ENCODE data around the gene SLC7A6. TPM values are rescaled to one million over a fixed set of nuclear protein-coding genes. Genes with fewer than 3 reads are reported as not detected.

SLC7A6 gene
- total and polyA plus RNA-seq, 10 of the 15 experiments (the other 5 are each of a cell fraction or from before 2014, with no cell fraction given) = 8.2 to 60.4 (median 28.6) TPM

DNA sequence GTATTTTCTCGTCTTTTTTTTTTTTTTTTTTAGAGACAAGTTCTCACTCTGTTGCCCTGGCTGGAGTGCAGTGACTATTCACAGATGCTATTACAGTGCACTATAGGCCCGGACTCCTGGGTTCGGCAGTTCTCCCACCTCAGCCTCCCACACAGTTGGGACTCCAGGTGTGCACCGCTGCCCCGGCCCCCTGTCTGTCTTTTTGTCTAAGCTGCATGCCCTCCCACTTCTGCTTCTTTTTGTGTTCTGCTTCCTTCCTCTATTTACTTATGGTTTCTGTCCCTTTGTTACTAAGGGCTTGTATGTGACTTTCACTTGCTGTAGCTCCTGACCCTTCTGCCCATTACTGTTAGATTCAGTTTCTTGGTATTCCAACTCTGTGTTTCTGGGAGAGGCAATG is 20.5 kb downstream of the SLC7A6 start (continued):
- TF ChIP-seq RELA (IDR thresholded peaks at IDR 0.05; ENCODE audit: borderline replicate concordance, partially characterized antibody) (no peak), ZNF384 (IDR thresholded peaks at IDR 0.05; ENCODE audit: borderline replicate concordance, low read depth, low read length) (peak; percentile 57; the same call in 1 of the 2 replicates), ETV6 (conservative IDR thresholded peaks at IDR 0.05 in 1 of 2, IDR thresholded peaks at IDR 0.05 in 1 of 2; ENCODE audit: borderline replicate concordance in 1 of 2, low read depth in 1 of 2) (peak in 1 of 2 experiments; percentile 80; a peak in 2 of 4 replicates), GABPA (IDR thresholded peaks at IDR 0.05; ENCODE audit: low read depth) (no peak), NR2F1 (conservative IDR thresholded peaks at IDR 0.05) (0 out of 2 replicates have a peak, but pooled peaks have one; percentile 18), DPF2 (IDR thresholded peaks at IDR 0.05) (peak; percentile 43; the same call in 1 of the 2 replicates), MTA2 (IDR thresholded peaks at IDR 0.05; ENCODE audit: low read depth) (peak; percentile 72), MXI1 (IDR thresholded peaks at IDR 0.05; ENCODE audit: low read depth, low read length) (peak; percentile 71; the same call in 1 of the 2 replicates), IKZF2 (IDR thresholded peaks at IDR 0.05) (peak; percentile 89 to 91), IRF4 (IDR thresholded peaks at IDR 0.05; ENCODE audit: low read depth, low read length) (peak; percentile 16; the same call in 1 of the 2 replicates), RUNX3 (IDR thresholded peaks at IDR 0.05; ENCODE audit: low read length) (peak; percentile 62), ZNF592 (IDR thresholded peaks at IDR 0.05) (no peak), SMARCA5 (IDR thresholded peaks at IDR 0.05) (peak; percentile 49; the same call in 1 of the 2 replicates), CHD4 (IDR thresholded peaks at IDR 0.05) (no peak), SKIL (IDR thresholded peaks at IDR 0.05; ENCODE audit: low read depth, poor library complexity, severe bottlenecking) (no peak), CHD2 (IDR thresholded peaks at IDR 0.05; ENCODE audit: borderline replicate concordance, low read depth, low read length) (0 out of 2 replicates have a peak, but pooled peaks have one; percentile 36)
- TF ChIP-seq, protein P1, sequence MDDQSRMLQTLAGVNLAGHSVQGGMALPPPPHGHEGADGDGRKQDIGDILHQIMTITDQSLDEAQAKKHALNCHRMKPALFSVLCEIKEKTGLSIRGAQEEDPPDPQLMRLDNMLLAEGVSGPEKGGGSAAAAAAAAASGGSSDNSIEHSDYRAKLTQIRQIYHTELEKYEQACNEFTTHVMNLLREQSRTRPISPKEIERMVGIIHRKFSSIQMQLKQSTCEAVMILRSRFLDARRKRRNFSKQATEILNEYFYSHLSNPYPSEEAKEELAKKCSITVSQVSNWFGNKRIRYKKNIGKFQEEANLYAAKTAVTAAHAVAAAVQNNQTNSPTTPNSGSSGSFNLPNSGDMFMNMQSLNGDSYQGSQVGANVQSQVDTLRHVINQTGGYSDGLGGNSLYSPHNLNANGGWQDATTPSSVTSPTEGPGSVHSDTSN (IDR thresholded peaks at IDR 0.05; ENCODE audit: insufficient replicate concordance, low read depth, low read length) = peak; percentile 59
- TF ChIP-seq, protein P2, sequence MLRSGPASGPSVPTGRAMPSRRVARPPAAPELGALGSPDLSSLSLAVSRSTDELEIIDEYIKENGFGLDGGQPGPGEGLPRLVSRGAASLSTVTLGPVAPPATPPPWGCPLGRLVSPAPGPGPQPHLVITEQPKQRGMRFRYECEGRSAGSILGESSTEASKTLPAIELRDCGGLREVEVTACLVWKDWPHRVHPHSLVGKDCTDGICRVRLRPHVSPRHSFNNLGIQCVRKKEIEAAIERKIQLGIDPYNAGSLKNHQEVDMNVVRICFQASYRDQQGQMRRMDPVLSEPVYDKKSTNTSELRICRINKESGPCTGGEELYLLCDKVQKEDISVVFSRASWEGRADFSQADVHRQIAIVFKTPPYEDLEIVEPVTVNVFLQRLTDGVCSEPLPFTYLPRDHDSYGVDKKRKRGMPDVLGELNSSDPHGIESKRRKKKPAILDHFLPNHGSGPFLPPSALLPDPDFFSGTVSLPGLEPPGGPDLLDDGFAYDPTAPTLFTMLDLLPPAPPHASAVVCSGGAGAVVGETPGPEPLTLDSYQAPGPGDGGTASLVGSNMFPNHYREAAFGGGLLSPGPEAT (IDR thresholded peaks at IDR 0.05; ENCODE audit: low read depth) = peak; percentile 87
- TF ChIP-seq, protein P3, sequence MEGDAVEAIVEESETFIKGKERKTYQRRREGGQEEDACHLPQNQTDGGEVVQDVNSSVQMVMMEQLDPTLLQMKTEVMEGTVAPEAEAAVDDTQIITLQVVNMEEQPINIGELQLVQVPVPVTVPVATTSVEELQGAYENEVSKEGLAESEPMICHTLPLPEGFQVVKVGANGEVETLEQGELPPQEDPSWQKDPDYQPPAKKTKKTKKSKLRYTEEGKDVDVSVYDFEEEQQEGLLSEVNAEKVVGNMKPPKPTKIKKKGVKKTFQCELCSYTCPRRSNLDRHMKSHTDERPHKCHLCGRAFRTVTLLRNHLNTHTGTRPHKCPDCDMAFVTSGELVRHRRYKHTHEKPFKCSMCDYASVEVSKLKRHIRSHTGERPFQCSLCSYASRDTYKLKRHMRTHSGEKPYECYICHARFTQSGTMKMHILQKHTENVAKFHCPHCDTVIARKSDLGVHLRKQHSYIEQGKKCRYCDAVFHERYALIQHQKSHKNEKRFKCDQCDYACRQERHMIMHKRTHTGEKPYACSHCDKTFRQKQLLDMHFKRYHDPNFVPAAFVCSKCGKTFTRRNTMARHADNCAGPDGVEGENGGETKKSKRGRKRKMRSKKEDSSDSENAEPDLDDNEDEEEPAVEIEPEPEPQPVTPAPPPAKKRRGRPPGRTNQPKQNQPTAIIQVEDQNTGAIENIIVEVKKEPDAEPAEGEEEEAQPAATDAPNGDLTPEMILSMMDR (IDR thresholded peaks at IDR 0.05 in 2 of 3, conservative IDR thresholded peaks at IDR 0.05 in 1 of 3; ENCODE audit: control insufficient read depth in 2 of 3, extremely low read depth in 1 of 3, insufficient read depth in 1 of 3, low read depth in 3 of 3, low read length in 3 of 3) = no peak

Data from GM12878 (cell line).